HG03520 (cell line): ENCODE results near the gene HAL.

Experiments used
- ATAC-seq: cut with Tn5 transposase; IDR thresholded peaks from one replicate; pipeline ENCODE4 v1.9.1; 2021; ENCODE audit warnings: mild to moderate bottlenecking, moderate library complexity; ENCODE audit not compliant: unreplicated experiment

HAL gene

GRCh38 chr12:95943330-95943842 is 52.8 kb downstream of the HAL start, which contains the start of gene AMDHD1:
AMDHD1 (plus strand) TSS chr12:95943331; CDS start chr12:95943399, 68 bp downstream.
- peak; percentile 52 for ATAC-seq

GRCh38 chr12:95942524-95943329 is 53.4 kb downstream of the HAL start, which contains the start of gene CCDC38:
CCDC38 (minus strand) TSS chr12:95942614; CDS start chr12:95936509, 6,105 bp downstream.
- ATAC-seq = peak; percentile 98

- ATAC-seq = no peak
Measured at GRCh38 chr12:95942101-95942523, 54.0 kb downstream of the HAL start.

GRCh38 chr12:95940514-95940913 is 55.6 kb downstream of the HAL start:
- ATAC-seq = no peak
